Measurements from ENCODE around the gene SKOR1.

Gene SKOR1

GRCh38 chr15:67796196-67797127 is 28.8 kb upstream of the SKOR1 start:
- no peak for FAIRE-seq

DNA sequence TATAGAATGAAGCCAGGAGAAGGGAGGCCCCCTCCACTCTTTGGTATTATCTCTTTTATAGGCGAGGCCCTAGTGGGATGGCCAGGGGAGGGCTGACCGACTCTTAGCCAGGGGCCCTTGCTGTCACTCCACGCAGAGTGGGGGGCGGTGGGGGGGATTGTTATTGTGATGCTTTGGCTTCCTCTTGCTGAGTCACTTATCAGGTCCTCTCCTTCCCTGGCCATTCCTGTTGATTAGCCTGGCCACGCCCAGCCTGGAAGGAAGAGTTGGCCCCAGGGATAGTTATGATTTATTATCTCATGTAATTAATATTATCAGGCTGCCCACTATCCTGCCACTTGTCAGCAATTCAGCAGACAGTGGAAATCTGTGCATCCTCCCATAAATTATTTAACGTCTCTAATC is 25.5 kb upstream of the SKOR1 start:
- no peak for FAIRE-seq

- FAIRE-seq: no peak
These were observed 24.2 kb upstream of the SKOR1 start for GRCh38 chr15:67801142-67801541.

DNA sequence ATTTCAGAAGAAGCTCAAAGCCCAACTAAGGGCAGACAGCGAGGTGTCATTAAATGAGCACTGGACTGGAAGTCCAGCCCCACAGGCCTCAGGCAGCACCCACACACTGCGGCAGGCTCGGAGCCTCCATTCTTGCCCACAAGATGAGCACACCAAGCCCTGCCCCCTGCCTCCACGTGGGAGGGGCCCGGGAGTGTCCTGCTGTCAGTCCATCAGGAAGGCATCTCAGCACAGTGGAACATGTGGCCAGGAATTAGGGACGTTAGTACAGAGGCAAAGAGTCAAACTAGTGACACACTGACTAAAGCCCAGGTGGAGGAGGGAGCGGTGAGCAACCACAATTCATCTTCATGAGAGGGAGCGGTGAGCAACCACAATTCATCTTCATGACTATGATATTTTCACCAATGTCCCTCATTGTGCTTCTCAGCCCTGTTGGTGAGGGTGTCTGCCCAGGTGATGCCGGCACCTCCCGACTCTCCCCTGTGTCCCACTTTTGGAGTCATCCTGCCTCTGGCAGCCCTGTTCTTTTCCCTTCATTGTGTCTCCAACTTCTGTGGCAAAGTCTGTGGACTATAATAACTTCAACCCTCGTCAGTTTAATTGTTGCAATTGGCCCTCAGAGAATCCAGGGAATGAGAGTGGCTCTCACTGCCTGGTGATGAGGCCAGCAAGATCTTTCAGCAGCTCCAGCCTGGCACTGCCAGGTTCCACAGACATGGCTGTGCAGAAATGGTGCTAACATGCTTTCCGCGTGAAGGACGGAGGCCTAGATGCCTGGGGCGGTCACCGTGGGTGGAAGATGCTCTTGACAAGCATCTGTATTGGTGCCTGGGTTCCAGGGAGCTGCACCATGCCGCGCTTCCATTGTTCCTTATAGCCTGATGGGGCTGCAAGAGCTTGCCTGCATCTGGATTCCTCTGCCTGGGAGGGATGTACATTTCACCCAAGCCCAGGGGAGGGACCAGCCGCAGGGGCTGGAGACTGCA is 23.1 kb upstream of the SKOR1 start:
- FAIRE-seq: no peak

DNA sequence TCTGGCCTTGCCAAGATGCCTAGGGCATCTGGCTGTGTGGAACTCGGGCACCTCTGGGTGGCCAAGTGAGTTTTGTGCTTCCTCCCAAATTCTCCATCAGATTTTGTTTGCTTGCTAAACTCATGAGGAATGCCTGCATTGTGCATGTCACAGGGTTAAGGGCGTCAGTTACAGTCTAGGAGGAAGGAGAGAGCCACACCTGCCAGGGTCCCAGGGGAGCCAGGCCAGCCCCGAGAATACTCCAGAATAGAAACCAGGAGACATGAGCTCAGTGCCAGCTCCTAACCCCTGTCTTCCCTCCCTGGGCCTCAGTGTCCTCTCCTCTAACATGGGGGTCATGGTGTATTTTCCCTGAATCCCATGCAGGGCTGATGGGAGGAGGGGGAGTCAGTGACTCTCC is 22.0 kb upstream of the SKOR1 start:
- no peak for FAIRE-seq

DNA sequence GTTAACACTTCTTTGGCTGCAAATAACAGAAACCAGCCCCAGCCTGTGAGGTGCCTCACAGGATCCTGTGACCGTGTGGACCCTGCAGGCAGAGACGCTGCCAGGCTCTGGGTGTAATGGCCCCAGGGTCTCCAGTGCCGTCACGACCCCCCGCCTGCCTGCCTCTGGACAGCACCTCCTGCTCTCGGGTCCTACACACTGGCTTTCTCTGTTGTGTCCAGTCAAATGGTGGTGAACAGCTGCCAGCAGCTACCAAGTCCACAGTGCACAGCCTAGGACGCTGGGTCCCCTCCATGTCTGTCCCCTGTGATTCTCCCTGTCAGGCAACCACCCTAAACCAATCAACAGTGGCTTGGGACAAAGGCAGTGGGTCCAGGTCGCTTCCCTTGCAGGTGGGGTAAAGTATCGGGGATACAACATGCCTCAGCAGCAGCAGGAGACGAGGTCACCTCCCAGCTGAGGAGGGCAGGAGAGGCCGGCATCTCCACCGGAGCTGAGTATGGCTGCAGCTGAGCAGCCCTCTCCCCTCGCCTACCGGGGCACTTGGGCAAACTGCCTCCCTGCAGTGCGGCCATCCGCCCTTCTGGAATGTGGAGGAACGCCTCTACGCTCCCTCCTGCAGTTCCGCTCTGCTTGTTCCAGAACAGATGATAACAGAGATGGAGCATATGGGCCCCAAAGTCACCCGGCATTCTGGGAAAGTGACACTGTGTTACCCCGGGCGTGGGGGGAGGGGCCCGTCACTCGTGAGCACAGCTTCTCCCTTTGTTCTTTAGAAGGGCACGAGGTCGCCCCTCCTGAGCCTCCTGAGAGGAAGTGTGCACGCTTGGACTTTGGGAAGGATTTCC is 21.1 kb upstream of the SKOR1 start:
- FAIRE-seq: no peak

- no peak for FAIRE-seq
These were observed 20.2 kb upstream of the SKOR1 start for GRCh38 chr15:67805008-67805665.

- FAIRE-seq: no peak
These were observed 19.4 kb upstream of the SKOR1 start for GRCh38 chr15:67805666-67806516.

- no peak for FAIRE-seq
These were observed 18.8 kb upstream of the SKOR1 start for GRCh38 chr15:67806536-67806935.

- FAIRE-seq: no peak
These were observed 18.2 kb upstream of the SKOR1 start for GRCh38 chr15:67807141-67807540.

DNA sequence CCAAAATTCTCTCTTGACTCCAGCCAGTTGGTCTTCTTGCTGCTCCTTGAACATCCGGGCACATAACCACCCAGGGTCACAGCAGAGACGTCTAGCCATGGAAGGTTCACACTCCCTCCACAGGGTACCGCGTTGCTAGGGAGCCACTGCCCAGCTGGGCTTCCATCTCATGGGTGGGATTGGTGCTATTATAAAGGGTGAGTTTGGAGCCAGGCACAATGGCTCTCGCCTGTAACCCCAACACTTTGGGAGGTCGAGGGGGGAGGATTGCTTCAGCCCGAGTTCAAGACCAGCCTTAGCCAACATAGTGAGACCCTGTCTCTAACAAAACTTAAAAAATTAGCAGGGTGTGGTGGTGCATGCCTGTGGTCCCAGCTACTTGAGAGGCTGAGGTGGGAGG is 17.5 kb upstream of the SKOR1 start:
- FAIRE-seq: no peak

- no peak for FAIRE-seq
These were observed 16.5 kb upstream of the SKOR1 start for GRCh38 chr15:67808821-67809220.

- FAIRE-seq: no peak
These were observed 15.9 kb upstream of the SKOR1 start for GRCh38 chr15:67809441-67809840.

DNA sequence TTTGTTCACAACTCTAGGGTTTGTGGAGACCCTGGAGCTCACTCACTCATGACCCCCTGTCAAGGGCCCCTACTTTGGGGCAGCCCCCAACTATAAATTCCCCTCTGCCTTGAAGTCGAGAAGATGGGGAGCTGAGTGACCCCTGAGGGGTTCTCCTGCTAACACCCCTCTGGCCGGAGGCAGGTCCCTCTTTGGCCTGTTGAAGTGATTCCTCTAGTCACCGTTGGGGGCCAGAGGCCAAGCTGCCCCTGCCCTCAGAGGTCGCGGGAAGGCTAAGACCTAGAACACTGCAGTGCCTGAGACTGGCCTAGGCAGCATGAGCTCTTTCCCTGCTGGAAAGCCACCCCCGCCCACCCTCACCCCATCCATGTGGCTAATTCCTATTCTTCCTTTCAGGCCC is 15.4 kb upstream of the SKOR1 start:
- no peak for FAIRE-seq

DNA sequence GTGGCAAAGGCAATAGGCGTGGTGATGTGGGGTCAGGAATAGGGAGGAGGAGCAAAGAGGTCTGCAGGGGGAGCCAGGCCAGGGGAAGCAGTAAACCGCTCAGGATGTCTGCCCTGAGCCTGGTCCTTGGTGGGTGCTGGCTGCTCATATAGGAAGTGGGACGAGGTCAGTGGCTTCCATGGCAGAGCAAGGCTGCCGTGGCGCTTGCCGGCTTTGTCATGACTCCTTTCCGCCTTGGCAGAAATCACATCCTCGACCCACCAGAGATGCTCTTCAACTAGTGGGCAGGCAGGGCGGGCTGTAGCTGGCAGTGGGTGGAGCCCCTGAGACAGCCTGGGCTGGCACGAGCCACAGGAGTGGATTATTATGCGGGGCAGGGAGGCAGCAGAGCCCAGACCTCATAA is 13.1 kb upstream of the SKOR1 start:
- FAIRE-seq: no peak

GRCh38 chr15:67813104-67813634 is 12.1 kb upstream of the SKOR1 start:
- no peak for FAIRE-seq

GRCh38 chr15:67815036-67815592 is 10.2 kb upstream of the SKOR1 start:
- no peak for FAIRE-seq

GRCh38 chr15:67816668-67817067 is 8.6 kb upstream of the SKOR1 start:
- no peak for FAIRE-seq

DNA sequence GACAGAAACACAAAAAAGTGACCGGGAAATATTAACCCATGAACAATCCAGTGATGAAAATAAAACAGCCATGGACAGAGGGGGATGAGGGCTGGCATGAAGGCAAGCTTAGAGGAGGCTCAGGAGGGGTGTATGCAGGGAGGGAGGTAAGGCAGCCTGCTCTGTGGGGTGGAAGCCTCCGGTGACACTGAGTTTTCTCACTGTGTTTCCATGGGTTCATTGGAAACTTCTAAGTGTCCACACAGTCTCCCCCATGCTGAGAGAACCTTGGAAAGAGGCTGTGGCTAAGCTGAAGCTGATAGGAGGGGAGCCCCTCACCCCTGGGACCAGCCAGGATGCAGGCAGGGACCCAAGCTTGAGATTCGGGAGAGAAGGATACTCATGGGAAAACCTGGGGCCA is 6.8 kb upstream of the SKOR1 start:
- no peak for FAIRE-seq

DNA sequence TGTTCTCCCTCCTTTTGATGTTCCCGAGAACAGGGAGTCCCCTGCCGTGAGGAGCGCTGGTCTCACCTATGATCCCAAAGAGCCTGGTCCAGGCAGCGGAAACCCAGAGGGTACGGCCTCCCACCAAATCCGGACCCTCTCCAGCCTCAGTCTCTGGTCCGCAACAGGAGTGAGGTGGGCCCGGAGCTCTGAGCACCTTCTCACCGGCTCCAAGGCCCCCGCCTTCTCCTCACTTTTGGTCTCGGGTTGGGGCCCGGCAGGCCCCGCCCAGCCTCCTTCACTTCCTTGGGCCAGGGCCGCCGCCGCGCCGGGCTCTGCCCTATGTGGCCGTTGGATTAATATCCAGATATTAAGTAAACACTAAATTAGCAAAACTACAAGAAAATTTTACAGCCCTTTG is 5.7 kb upstream of the SKOR1 start:
- no peak for FAIRE-seq

All from islet of Langerhans (tissue), 1 donor.